GM23338 (cell line): ENCODE results near the gene NEK11. TPM values are rescaled to one million over a fixed set of nuclear protein-coding genes. Genes with fewer than 3 reads are reported as not detected.
A peak's percentile ranks its signal among the peaks of the same experiment; 100 is the strongest.

ENCODE experiments used
- ATAC-seq: fragments of 200-7000 bp; cut with Tn5 transposase; 3 replicates; pipeline ENCODE4 v1.9.1; 2020
- DNase-seq: peaks from one replicate; pipeline ENCODE4 v3.0.0-alpha.2; 2015; ENCODE audit warnings: low spot score
- H2AFZ ChIP-seq: fragments of 200-600 bp; sonication (generic); 2 replicates; pipeline ENCODE4 v1.8.0; 2016; ENCODE audit warnings: antibody characterized with exemption, mild to moderate bottlenecking, moderate library complexity
- H3F3A ChIP-seq: fragments of 200-600 bp; sonication (generic); replicated peaks from 2 replicates; pipeline ENCODE4 v1.8.0; 2017; ENCODE audit warnings: antibody characterized with exemption, mixed run types, low read depth
- H3K27ac ChIP-seq: fragments of 200-600 bp; sonication (generic); 2 replicates; pipeline ENCODE4 v1.6.1; 2016; ENCODE audit warnings: low read depth
- H3K27me3 ChIP-seq: fragments of 200-600 bp; sonication (generic); 2 replicates; pipeline ENCODE4 v1.8.0; 2016; ENCODE audit warnings: mild to moderate bottlenecking, mixed run types, moderate library complexity; ENCODE audit not compliant: insufficient read depth
- H3K36me3 ChIP-seq: fragments of 200-600 bp; sonication (generic); 2 replicates; pipeline ENCODE4 v1.8.0; 2016; ENCODE audit warnings: mild to moderate bottlenecking; ENCODE audit not compliant: insufficient read depth
- H3K4me1 ChIP-seq: fragments of 200-600 bp; sonication (generic); 2 replicates; pipeline ENCODE4 v1.8.0; 2016; ENCODE audit warnings: mild to moderate bottlenecking, moderate library complexity; ENCODE audit not compliant: insufficient read depth
- H3K4me2 ChIP-seq: fragments of 200-600 bp; sonication (generic); 2 replicates; pipeline ENCODE4 v1.7.1; 2017; ENCODE audit warnings: mixed run types
- H3K4me3 ChIP-seq: fragments of 200-600 bp; sonication (generic); 2 replicates; pipeline ENCODE4 v1.6.1; 2016; ENCODE audit warnings: mixed run types
- H3K79me2 ChIP-seq: fragments of 200-600 bp; sonication (generic); replicated peaks from 2 replicates; pipeline ENCODE4 v1.8.0; 2017; ENCODE audit warnings: mild to moderate bottlenecking; ENCODE audit not compliant: insufficient read depth
- H3K9me2 ChIP-seq: fragments of 200-600 bp; sonication (generic); 2 replicates; pipeline ENCODE4 v1.8.0; 2017; ENCODE audit not compliant: insufficient read depth
- H4K20me1 ChIP-seq: fragments of 200-600 bp; sonication (generic); replicated peaks from 2 replicates; pipeline ENCODE4 v1.8.0; 2017; ENCODE audit warnings: mild to moderate bottlenecking; ENCODE audit not compliant: insufficient read depth
- H3K27ac Mint-ChIP-seq: 2 replicates; pipeline ENCODE4 v1.8.0; 2020; ENCODE audit warnings: inconsistent platforms, mild to moderate bottlenecking, moderate library complexity, mixed read lengths
- H3K27me3 Mint-ChIP-seq: 3 replicates; pipeline ENCODE4 v1.8.0; 2022; ENCODE audit warnings: low read depth, mild to moderate bottlenecking, moderate library complexity, mixed read lengths, inconsistent platforms; ENCODE audit not compliant: insufficient read depth, poor library complexity
- H3K36me3 Mint-ChIP-seq: 3 replicates; pipeline ENCODE4 v1.8.0; 2021; ENCODE audit warnings: low read depth, mild to moderate bottlenecking, inconsistent platforms, moderate library complexity, mixed read lengths
- H3K4me1 Mint-ChIP-seq: 3 replicates; pipeline ENCODE4 v1.8.0; 2020; ENCODE audit warnings: mild to moderate bottlenecking, inconsistent platforms, mixed read lengths
- H3K4me3 Mint-ChIP-seq: 3 replicates; pipeline ENCODE4 v1.8.0; 2021; ENCODE audit warnings: moderate library complexity, mild to moderate bottlenecking, inconsistent platforms, mixed read lengths
- H3K9me3 Mint-ChIP-seq: 3 replicates; pipeline ENCODE4 v1.8.0; 2020; ENCODE audit warnings: moderate library complexity, mild to moderate bottlenecking, inconsistent platforms, mixed read lengths
- CREB1 ChIP-seq: fragments of 250-450 bp; sonication (Bioruptor Pico); IDR thresholded peaks from 2 replicates; pipeline ENCODE4 v1.5.0; 2020; ENCODE audit warnings: low read depth, mild to moderate bottlenecking, moderate library complexity
- CTCF ChIP-seq, 2 experiments: fragments of 200-600 bp in 1 of 2; sonication (generic) in 1 of 2; conservative IDR thresholded peaks; 2 replicates each; pipeline versions ENCODE4 v1.5.1 to v1.6.1; 2016 to 2017; ENCODE audit warnings: antibody characterized with exemption in 2 of 2, low read depth in 2 of 2, mild to moderate bottlenecking in 2 of 2, moderate library complexity in 1 of 2
- ETS1 ChIP-seq: IDR thresholded peaks from 2 replicates; pipeline ENCODE4 v1.6.1; 2016; ENCODE audit warnings: antibody characterized with exemption
- EZH2 ChIP-seq: fragments of 200-600 bp; sonication (generic); IDR thresholded peaks from one replicate; pipeline ENCODE4 v1.8.0; 2017; ENCODE audit warnings: antibody characterized with exemption, mild to moderate bottlenecking, low read depth; ENCODE audit not compliant: unreplicated experiment
- EZH2phosphoT487 ChIP-seq: fragments of 200-600 bp; sonication (generic); IDR thresholded peaks from one replicate; pipeline ENCODE4 v1.8.1; 2018; ENCODE audit warnings: antibody characterized with exemption; ENCODE audit not compliant: unreplicated experiment
- JUNB ChIP-seq: IDR thresholded peaks from one replicate; pipeline ENCODE4 v1.6.1; 2016; ENCODE audit warnings: antibody characterized with exemption; ENCODE audit not compliant: unreplicated experiment
- NANOG ChIP-seq: IDR thresholded peaks from 2 replicates; pipeline ENCODE4 v1.6.1; 2016; ENCODE audit warnings: antibody characterized with exemption, borderline replicate concordance
- ZNF114 ChIP-seq: fragments of 250-450 bp; sonication (Bioruptor Pico); IDR thresholded peaks from 2 replicates; pipeline ENCODE4 v1.5.0; 2020; ENCODE audit warnings: mild to moderate bottlenecking, moderate library complexity
- ZNF331 ChIP-seq: fragments of 250-450 bp; sonication (Bioruptor Pico); IDR thresholded peaks from 2 replicates; pipeline ENCODE4 v1.5.0; 2020; ENCODE audit warnings: low read depth, mild to moderate bottlenecking, moderate library complexity
- polyA plus RNA-seq: library from polyadenylated mRNA; unstranded; fragments of >200 nt; fragmentation: Nextera tagmentation; extraction: Ambion mirVana; gene quantifications from 2 replicates; pipeline ENCODE4 v1.2.1, GENCODE V29; 2016
- total RNA-seq: library from RNA; depleted of rRNA; stranded (reverse); fragments of >200 nt; shearing (Covaris generic); gene quantifications from 2 replicates; pipeline ENCODE4 v1.2.3, GENCODE V29; 2014

NEK11 gene
- total and polyA plus RNA-seq, 2 experiments from 2014 or later: 0.80 to 1.1 TPM

GRCh38 chr3:131390331-131390730 lies 363.7 kb downstream of the NEK11 start:
- Mint-ChIP-seq H3K27me3 (no peaks in the 10 kb centered on the region), H3K27ac (no peak overlapping the region), H3K36me3 (peaks cover 3% of the 10 kb centered on the region; the same call in 1 of the 3 replicates), H3K4me1 (no peaks in the 10 kb centered on the region), H3K4me3 (no peak overlapping the region), H3K9me3 (no peaks in the 10 kb centered on the region)
- H3K27ac ChIP-seq: no peak overlapping the region
- H3K79me2 ChIP-seq: no peaks in the 10 kb centered on the region
- ATAC-seq (peak; percentile 62), DNase-seq (no peak)
- H2AFZ ChIP-seq: no peak overlapping the region
- no peaks in the 10 kb centered on the region for H3K9me2 ChIP-seq
- no peaks in the 10 kb centered on the region for H3F3A ChIP-seq
- H3K4me1 ChIP-seq: no peaks in the 10 kb centered on the region
- no peaks in the 10 kb centered on the region for H4K20me1 ChIP-seq
- no peak overlapping the region for H3K4me3 ChIP-seq
- no peaks in the 10 kb centered on the region for H3K36me3 ChIP-seq
- TF ChIP-seq ETS1 (no peak), CTCF (conservative IDR thresholded peaks at IDR 0.05; ENCODE audit: low read depth in 2 of 2) (no peak), EZH2 (no peak), EZH2phosphoT487 (no peak), NANOG (no peak), JUNB (no peak)
- H3K27me3 ChIP-seq: no peaks in the 10 kb centered on the region
- no peak overlapping the region for H3K4me2 ChIP-seq

GRCh38 chr3:131393051-131393450 lies 366.4 kb downstream of the NEK11 start:
- peaks cover 2% of the 10 kb centered on the region; the same call in 1 of the 3 replicates for H3K4me1 Mint-ChIP-seq
- no peak for ATAC-seq
- H3K27me3 Mint-ChIP-seq: no peaks in the 10 kb centered on the region
- no peak for TF ChIP-seq EZH2
- no peak for TF ChIP-seq ETS1
- no peak for TF ChIP-seq CTCF (conservative IDR thresholded peaks at IDR 0.05; ENCODE audit: low read depth in 2 of 2)
- no peak for TF ChIP-seq EZH2phosphoT487
- no peak for TF ChIP-seq ZNF114
- no peak for TF ChIP-seq CREB1 (CRISPR knock-in tag)
- no peak for TF ChIP-seq JUNB
- TF ChIP-seq ZNF331: no peak

More at GRCh38 chr3:131393051-131393450, 366.4 kb downstream of the NEK11 start:
- no peaks in the 10 kb centered on the region for H4K20me1 ChIP-seq
- Mint-ChIP-seq H3K27ac (no peak overlapping the region), H3K4me3 (no peak overlapping the region), H3K9me3 (no peaks in the 10 kb centered on the region), H3K36me3 (no peaks in the 10 kb centered on the region)
- no peak overlapping the region for H3K27ac ChIP-seq
- H3K79me2 ChIP-seq: no peaks in the 10 kb centered on the region
- no peaks in the 10 kb centered on the region for H3K4me1 ChIP-seq
- DNase-seq: no peak
- no peak overlapping the region for H3K4me3 ChIP-seq
- H3K27me3 ChIP-seq: no peaks in the 10 kb centered on the region
- no peaks in the 10 kb centered on the region for H3K9me2 ChIP-seq
- H3K36me3 ChIP-seq: no peaks in the 10 kb centered on the region
- no peak overlapping the region for H2AFZ ChIP-seq
- H3F3A ChIP-seq: no peaks in the 10 kb centered on the region
- H3K4me2 ChIP-seq: no peak overlapping the region
